ENCODE results near the gene ZNF202.

GRCh38 chr11:123702139-123702538 is 39.3 kb downstream of the ZNF202 start:
- TF ChIP-seq, protein P1, sequence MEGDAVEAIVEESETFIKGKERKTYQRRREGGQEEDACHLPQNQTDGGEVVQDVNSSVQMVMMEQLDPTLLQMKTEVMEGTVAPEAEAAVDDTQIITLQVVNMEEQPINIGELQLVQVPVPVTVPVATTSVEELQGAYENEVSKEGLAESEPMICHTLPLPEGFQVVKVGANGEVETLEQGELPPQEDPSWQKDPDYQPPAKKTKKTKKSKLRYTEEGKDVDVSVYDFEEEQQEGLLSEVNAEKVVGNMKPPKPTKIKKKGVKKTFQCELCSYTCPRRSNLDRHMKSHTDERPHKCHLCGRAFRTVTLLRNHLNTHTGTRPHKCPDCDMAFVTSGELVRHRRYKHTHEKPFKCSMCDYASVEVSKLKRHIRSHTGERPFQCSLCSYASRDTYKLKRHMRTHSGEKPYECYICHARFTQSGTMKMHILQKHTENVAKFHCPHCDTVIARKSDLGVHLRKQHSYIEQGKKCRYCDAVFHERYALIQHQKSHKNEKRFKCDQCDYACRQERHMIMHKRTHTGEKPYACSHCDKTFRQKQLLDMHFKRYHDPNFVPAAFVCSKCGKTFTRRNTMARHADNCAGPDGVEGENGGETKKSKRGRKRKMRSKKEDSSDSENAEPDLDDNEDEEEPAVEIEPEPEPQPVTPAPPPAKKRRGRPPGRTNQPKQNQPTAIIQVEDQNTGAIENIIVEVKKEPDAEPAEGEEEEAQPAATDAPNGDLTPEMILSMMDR (IDR thresholded peaks at IDR 0.05) = no peak
- TF ChIP-seq EZH2 (IDR thresholded peaks at IDR 0.05; ENCODE audit: borderline replicate concordance, insufficient read depth, low read depth, low read length, poor library complexity, severe bottlenecking) = no peak

Data from B cell (primary cell).